HepG2 (cell line): ENCODE measurements around the gene SSTR5. TPM values are rescaled to one million over a fixed set of nuclear protein-coding genes. Genes with fewer than 3 reads are reported as not detected.

ENCODE experiments used
- GABPB1 ChIP-seq: IDR thresholded peaks from 2 replicates; pipeline ENCODE4 v1.6.1; 2016; ENCODE audit warnings: mild to moderate bottlenecking, missing genetic modification reagents, moderate library complexity, missing compliant biosample characterization
- KDM3A ChIP-seq: IDR thresholded peaks from 2 replicates; pipeline ENCODE4 v1.6.1; 2018; ENCODE audit warnings: low read depth, missing compliant biosample characterization
- KLF9 ChIP-seq: IDR thresholded peaks from 2 replicates; pipeline ENCODE4 v1.6.1; 2016; ENCODE audit warnings: low read depth
- MEF2D ChIP-seq: sonication (generic); formaldehyde crosslinking; IDR thresholded peaks from 2 replicates; pipeline ENCODE4 v1.5.1; 2020; ENCODE audit warnings: mild to moderate bottlenecking, missing genetic modification reagents
- NPAS2 ChIP-seq: sonication (generic); formaldehyde crosslinking; IDR thresholded peaks from 2 replicates; pipeline ENCODE4 v1.8.0; 2022; ENCODE audit warnings: mild to moderate bottlenecking, missing genetic modification reagents, borderline replicate concordance
- SMAD3 ChIP-seq: sonication (generic); formaldehyde crosslinking; IDR thresholded peaks from 2 replicates; pipeline ENCODE4 v1.4.0; 2020; ENCODE audit warnings: missing genetic modification reagents
- STAG1 ChIP-seq: sonication (generic); formaldehyde crosslinking; IDR thresholded peaks from 2 replicates; pipeline ENCODE4 v1.4.0; 2020; ENCODE audit warnings: missing genetic modification reagents
- XBP1 ChIP-seq: sonication (generic); formaldehyde crosslinking; IDR thresholded peaks from 2 replicates; pipeline ENCODE4 v1.5.0; 2020; ENCODE audit warnings: missing genetic modification reagents
- ZFYVE20 ChIP-seq: sonication (generic); formaldehyde crosslinking; IDR thresholded peaks from 2 replicates; pipeline ENCODE4 v1.8.0; 2023; ENCODE audit warnings: low read depth, mild to moderate bottlenecking, moderate library complexity, missing genetic modification reagents, borderline replicate concordance
- ZNF205 ChIP-seq: IDR thresholded peaks from 2 replicates; pipeline ENCODE4 v1.6.1; 2018; ENCODE audit warnings: missing biosample characterization, missing genetic modification reagents
- ZNF207 ChIP-seq: fragments of 450-650 bp; IDR thresholded peaks from 2 replicates; pipeline ENCODE4 v1.6.1; 2016; ENCODE audit warnings: antibody characterized with exemption, borderline replicate concordance
- ZNF468 ChIP-seq: sonication (generic); formaldehyde crosslinking; IDR thresholded peaks from 2 replicates; pipeline ENCODE4 v1.8.0; 2022; ENCODE audit warnings: mild to moderate bottlenecking, moderate library complexity, missing genetic modification reagents
- ZNF549 ChIP-seq: sonication (generic); formaldehyde crosslinking; IDR thresholded peaks from 2 replicates; pipeline ENCODE4 v1.5.0; 2020; ENCODE audit warnings: missing genetic modification reagents
- ZNF660 ChIP-seq: sonication (generic); formaldehyde crosslinking; IDR thresholded peaks from 2 replicates; pipeline ENCODE4 v1.5.1; 2020; ENCODE audit warnings: mild to moderate bottlenecking, low read depth, missing genetic modification reagents, borderline replicate concordance
- polyA plus RNA-seq, 8 experiments: library from polyadenylated mRNA; depleted of rRNA in 3 of 8; stranded (reverse) in 7 of 8; unstranded in 1 of 8; fragments of >200 nt; fragmentation: Illumina TruSeq in 4 of 8; extraction: Trizol in 4 of 8; gene quantifications; 2 replicates each; pipeline versions ENCODE4 v1.2.1 to v1.2.3, GENCODE V29; 2011 to 2016; ENCODE audit warnings: low read depth in 4 of 8, missing spikeins in 1 of 8, mixed read lengths in 1 of 8; ENCODE audit not compliant: insufficient read depth in 1 of 8
- total RNA-seq, 5 experiments: library from RNA; depleted of rRNA; stranded (reverse); fragments of >200 nt; fragmentation: Illumina TruSeq; extraction: Trizol; gene quantifications; 2 replicates each; pipeline ENCODE4 v1.2.3, GENCODE V29; 2016; ENCODE audit warnings: low read depth in 1 of 5
- TF ChIP-seq, protein P1 (sequence below): sonication (generic); formaldehyde crosslinking; IDR thresholded peaks from 2 replicates; pipeline ENCODE4 v1.5.1; 2020; ENCODE audit warnings: mild to moderate bottlenecking, missing genetic modification reagents, moderate library complexity
- TF ChIP-seq, protein P2 (sequence below): sonication (generic); formaldehyde crosslinking; conservative IDR thresholded peaks from 2 replicates; pipeline ENCODE4 v1.8.0; 2022; ENCODE audit warnings: missing genetic modification reagents
- TF ChIP-seq, protein P3 (sequence below): IDR thresholded peaks from 2 replicates; pipeline ENCODE4 v1.6.1; 2016; ENCODE audit warnings: missing compliant biosample characterization, missing genetic modification reagents, borderline replicate concordance
- TF ChIP-seq, protein P4 (sequence below): sonication (generic); formaldehyde crosslinking; conservative IDR thresholded peaks from 2 replicates; pipeline ENCODE4 v1.4.0; 2020; ENCODE audit warnings: missing genetic modification reagents
- TF ChIP-seq, protein P5 (sequence below), 2 experiments: sonication (generic) in 1 of 2; formaldehyde crosslinking in 1 of 2; IDR thresholded peaks; 2 replicates each; pipeline versions ENCODE4 v1.5.1 to v1.6.1; 2011 to 2020; ENCODE audit warnings: borderline replicate concordance in 1 of 2, low read depth in 1 of 2, low read length in 1 of 2, mild to moderate bottlenecking in 1 of 2, missing genetic modification reagents in 1 of 2, moderate library complexity in 1 of 2
- TF ChIP-seq, protein P6 (sequence below): sonication (generic); formaldehyde crosslinking; conservative IDR thresholded peaks from 2 replicates; pipeline ENCODE4 v1.4.0; 2020; ENCODE audit warnings: missing genetic modification reagents

SSTR5 gene
- total and polyA plus RNA-seq, 2 of the 13 experiments (the other 11 are each of a cell fraction or from before 2014, with no cell fraction given) = 0.20 to 0.49 TPM

DNA sequence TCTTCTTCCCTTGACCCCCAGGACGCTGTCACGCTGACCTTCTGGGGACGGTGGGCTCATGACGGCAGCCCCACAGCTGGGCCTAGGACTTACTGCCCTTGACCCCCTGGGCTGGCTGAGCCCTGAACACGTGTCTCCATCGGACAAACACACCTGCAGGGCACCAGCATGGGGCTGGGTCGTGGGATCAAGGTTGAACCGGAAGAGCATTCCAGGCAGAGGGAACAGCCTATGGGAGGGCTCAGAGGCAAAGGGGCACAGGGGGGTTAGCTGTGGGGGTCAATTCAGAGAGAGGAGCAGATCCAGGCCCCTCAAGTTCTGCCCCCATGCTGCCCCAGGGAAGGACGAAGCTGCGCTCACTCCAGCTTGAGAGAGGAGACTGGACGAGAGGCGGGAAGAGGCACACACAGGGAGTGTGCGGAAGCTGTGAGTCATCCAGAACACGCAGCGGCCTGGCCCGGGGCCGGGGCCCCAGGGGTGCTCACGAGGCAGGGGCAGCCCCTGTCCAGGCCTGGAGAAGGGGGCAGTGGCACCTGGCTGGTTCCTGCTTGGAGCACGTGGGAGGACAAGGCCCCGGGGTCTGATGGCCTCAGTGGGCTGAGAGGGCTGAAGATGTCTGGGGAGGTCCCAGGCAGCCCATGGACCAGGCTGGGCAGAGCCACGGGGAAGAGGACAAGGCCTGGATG, 9.9 kb downstream of the SSTR5 start (continued):
- TF ChIP-seq, protein P1, sequence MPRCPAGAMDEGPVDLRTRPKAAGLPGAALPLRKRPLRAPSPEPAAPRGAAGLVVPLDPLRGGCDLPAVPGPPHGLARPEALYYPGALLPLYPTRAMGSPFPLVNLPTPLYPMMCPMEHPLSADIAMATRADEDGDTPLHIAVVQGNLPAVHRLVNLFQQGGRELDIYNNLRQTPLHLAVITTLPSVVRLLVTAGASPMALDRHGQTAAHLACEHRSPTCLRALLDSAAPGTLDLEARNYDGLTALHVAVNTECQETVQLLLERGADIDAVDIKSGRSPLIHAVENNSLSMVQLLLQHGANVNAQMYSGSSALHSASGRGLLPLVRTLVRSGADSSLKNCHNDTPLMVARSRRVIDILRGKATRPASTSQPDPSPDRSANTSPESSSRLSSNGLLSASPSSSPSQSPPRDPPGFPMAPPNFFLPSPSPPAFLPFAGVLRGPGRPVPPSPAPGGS (CRISPR knock-in tag) = peak; percentile 95
- TF ChIP-seq ZNF205 (CRISPR knock-in tag) = peak; percentile 29; the same call in 1 of the 2 replicates
- TF ChIP-seq XBP1 (CRISPR knock-in tag) = no peak; the same call in 1 of the 2 replicates
- TF ChIP-seq GABPB1 (CRISPR knock-in tag) = peak; percentile 93
- TF ChIP-seq STAG1 (CRISPR knock-in tag) = peak; percentile 14; the same call in 1 of the 2 replicates
- TF ChIP-seq, protein P2, sequence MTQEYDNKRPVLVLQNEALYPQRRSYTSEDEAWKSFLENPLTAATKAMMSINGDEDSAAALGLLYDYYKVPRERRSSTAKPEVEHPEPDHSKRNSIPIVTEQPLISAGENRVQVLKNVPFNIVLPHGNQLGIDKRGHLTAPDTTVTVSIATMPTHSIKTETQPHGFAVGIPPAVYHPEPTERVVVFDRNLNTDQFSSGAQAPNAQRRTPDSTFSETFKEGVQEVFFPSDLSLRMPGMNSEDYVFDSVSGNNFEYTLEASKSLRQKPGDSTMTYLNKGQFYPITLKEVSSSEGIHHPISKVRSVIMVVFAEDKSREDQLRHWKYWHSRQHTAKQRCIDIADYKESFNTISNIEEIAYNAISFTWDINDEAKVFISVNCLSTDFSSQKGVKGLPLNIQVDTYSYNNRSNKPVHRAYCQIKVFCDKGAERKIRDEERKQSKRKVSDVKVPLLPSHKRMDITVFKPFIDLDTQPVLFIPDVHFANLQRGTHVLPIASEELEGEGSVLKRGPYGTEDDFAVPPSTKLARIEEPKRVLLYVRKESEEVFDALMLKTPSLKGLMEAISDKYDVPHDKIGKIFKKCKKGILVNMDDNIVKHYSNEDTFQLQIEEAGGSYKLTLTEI (CRISPR knock-in tag) = no peak
- TF ChIP-seq ZNF660 = no peak
- peak; percentile 21; the same call in 1 of the 2 replicates for TF ChIP-seq KLF9 (CRISPR knock-in tag)
- no peak for TF ChIP-seq NPAS2 (CRISPR knock-in tag)
- peak; percentile 94 for TF ChIP-seq SMAD3 (CRISPR knock-in tag)
- TF ChIP-seq, protein P3, sequence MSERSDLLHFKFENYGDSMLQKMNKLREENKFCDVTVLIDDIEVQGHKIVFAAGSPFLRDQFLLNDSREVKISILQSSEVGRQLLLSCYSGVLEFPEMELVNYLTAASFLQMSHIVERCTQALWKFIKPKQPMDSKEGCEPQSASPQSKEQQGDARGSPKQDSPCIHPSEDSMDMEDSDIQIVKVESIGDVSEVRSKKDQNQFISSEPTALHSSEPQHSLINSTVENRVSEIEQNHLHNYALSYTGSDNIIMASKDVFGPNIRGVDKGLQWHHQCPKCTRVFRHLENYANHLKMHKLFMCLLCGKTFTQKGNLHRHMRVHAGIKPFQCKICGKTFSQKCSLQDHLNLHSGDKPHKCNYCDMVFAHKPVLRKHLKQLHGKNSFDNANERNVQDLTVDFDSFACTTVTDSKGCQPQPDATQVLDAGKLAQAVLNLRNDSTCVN (CRISPR knock-in tag) = peak; percentile 87
- TF ChIP-seq, protein P4, sequence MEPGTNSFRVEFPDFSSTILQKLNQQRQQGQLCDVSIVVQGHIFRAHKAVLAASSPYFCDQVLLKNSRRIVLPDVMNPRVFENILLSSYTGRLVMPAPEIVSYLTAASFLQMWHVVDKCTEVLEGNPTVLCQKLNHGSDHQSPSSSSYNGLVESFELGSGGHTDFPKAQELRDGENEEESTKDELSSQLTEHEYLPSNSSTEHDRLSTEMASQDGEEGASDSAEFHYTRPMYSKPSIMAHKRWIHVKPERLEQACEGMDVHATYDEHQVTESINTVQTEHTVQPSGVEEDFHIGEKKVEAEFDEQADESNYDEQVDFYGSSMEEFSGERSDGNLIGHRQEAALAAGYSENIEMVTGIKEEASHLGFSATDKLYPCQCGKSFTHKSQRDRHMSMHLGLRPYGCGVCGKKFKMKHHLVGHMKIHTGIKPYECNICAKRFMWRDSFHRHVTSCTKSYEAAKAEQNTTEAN (CRISPR knock-in tag) = peak; percentile 76; the same call in 1 of the 2 replicates
- TF ChIP-seq MEF2D (CRISPR knock-in tag) = peak; percentile 92
- peak; percentile 71 for TF ChIP-seq KDM3A
- 0 out of 2 replicates have a peak, but pooled peaks have one; percentile 55 for TF ChIP-seq ZNF468
- TF ChIP-seq ZFYVE20 = no peak
- TF ChIP-seq, protein P5, sequence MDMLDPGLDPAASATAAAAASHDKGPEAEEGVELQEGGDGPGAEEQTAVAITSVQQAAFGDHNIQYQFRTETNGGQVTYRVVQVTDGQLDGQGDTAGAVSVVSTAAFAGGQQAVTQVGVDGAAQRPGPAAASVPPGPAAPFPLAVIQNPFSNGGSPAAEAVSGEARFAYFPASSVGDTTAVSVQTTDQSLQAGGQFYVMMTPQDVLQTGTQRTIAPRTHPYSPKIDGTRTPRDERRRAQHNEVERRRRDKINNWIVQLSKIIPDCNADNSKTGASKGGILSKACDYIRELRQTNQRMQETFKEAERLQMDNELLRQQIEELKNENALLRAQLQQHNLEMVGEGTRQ (IDR thresholded peaks at IDR 0.05; ENCODE audit: low read depth, low read length) = no peak
- TF ChIP-seq, protein P5 (CRISPR knock-in tag; IDR thresholded peaks at IDR 0.05; ENCODE audit: borderline replicate concordance) = peak; percentile 65; the same call in 1 of the 2 replicates
- TF ChIP-seq ZNF207 = no peak
- TF ChIP-seq, protein P6, sequence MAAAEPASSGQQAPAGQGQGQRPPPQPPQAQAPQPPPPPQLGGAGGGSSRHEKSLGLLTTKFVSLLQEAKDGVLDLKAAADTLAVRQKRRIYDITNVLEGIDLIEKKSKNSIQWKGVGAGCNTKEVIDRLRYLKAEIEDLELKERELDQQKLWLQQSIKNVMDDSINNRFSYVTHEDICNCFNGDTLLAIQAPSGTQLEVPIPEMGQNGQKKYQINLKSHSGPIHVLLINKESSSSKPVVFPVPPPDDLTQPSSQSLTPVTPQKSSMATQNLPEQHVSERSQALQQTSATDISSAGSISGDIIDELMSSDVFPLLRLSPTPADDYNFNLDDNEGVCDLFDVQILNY (CRISPR knock-in tag) = no peak; the same call in none of the 2 replicates
- TF ChIP-seq ZNF549 (CRISPR knock-in tag) = no peak
